Non-pigmented ciliary epithelial cell (primary cell): Measurements from ENCODE around the gene FAM200A.
"Not testable (repeated sequence)": the region's sequence is repeated elsewhere in the genome, so short reads cannot be mapped to it uniquely, and the experiment has no call there.

Experiments
- DNase-seq: peaks from one replicate; pipeline ENCODE4 v3.0.0-alpha.2; 2010; ENCODE audit warnings: low read depth

Gene FAM200A

DNA sequence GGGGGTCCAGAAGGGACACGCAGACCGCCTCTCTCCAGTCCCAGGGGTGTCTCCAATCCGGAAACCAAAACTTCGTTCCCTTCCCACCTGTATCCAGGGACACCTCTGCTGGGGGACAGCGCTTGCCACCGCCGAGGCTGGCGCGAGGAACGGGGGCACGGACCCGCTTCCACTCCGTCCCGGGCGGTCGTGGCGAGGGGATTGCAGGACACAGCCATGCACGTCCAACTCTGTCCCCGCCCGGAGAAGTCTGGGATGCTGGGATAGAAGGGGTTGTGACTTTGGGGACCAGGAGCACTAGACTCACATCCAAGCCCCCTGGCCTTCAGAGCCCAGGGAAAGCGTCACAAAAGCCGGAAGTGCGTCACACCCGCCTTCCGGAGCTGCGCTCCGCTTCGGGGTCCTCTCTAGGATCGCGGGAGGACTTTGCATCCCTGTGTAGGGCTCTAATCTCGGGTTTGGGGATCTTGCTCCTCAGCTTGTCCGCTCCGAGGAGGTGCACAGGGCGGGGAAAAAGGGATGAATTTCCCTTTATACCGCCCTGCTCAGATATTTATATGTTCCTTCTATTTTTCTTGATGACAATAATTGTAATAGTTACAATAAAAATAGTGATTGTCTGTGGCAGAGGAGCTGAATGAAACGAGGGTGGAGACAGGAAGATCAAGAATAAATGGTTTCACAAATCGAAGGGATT lies at the start of gene FAM200A:
Gene FAM200A, minus strand, starts transcription at position 348 of the 697 bp plus-strand sequence. CDS start 3,707 bp downstream, outside the sequence.
- peak; percentile 67 for DNase-seq

DNA sequence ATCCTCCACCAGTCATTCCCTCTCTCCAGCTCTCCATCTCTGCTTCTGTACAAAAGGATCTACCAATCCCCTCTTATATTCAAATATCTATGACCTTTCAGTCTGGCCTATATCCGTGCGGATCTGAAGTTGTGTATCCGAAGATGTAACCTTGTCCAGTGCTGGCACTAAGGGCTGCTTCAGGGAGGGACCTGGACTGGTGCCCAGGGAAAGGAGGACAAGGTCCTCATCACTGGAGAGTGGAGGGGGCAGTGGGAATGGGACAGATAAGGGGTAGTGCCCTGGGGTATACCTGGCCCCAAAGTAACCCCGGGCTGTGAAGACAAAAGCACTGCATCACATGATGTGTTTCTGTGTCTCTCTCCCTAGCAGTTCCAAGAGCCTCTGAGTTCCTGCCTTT lies 47.9 kb upstream of the FAM200A start:
- no peak for DNase-seq

DNA sequence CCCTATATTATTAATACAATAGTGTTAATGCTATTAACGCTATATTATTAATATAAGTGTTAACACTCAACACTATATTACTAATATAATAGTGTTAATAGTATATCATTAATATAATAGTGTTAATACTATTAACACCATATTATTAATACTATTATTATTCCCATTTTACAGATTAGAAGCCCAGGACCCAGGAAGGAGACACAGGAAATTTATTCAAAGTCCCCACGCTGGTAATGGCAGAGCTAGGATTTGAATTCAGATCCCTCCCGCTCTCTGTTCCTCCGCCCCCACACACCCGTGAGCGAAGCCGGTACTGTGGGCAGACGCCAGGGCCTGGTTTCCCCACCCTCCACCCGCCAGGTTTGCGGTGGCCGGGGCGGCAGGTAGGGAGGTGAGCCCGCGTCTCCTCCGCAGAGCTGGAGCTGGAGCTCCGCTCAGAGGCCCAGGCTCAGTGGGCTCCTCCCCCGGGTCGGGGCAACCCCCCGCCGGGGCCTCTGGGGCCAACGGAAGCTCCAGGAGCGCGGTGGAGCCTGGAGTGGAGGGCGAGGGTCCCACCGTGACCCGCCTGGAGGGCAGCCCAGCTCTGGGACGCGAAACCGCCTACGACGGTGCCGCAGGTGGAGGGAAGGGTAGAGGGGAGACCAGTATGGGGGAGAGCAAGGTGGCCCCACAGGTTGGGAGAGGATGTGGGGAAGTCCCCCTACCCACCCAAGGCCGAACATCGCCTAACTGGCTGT lies 46.0 kb upstream of the FAM200A start, which contains the start of gene TMEM225B:
Gene TMEM225B, plus strand, starts transcription at position 506 of the 740 bp plus-strand sequence. CDS start 6,122 bp downstream, outside the sequence.
- DNase-seq: no peak

DNA sequence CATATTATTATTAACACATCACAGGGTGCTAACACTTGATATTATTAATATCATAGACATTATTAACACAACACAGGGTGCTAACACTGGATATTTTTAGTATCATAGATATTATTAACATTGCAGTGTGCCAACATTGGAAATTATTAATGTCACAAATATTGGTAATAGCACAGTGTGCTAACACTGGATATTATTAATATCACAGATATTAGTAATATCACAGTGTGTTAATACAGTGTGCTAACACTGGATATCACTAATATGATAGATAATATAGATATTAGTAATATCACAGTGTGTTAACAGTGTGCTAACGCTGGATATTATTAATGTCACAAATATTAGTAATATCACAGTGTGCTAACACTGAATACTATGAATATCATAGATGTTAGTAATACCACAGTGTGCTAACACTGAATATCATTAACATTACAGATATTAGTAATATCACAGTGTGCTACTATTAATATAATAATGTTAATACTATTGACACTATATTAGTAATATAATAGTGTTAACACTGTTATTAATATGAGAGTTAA lies 44.6 kb upstream of the FAM200A start:
- no peak for DNase-seq

DNA sequence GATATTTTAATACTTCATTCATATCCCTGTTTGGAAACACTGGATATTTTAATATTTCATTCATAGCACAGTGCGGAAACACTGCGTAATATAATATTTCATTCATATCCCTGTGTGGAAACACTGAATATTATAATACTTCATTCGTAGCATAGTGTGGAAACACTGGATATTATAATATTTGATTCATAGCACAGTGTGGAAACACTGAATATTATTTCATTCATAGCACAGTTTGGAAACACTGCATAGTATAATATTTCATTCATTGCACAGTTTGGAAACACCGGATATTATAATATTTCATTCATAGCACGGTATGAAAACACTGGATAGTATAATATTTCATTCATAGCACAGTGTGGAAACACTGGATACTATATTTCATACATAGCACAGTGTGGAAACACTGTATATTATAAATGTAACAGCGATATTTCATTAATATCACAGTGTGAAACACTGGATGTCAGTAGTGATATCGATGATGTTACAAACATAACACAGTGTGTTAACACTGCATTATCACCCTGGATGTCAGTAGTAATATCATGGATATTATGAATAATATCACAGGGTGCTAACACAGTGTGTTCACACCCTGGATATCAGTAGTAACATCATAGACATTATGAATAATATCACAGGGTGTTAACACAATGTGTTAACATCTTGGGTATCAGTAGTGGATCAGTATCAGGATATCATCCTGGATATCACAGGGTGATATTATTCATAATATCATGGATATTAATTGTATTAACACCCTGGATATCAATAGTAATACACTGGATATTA lies 43.2 kb upstream of the FAM200A start:
- no peak for DNase-seq

DNA sequence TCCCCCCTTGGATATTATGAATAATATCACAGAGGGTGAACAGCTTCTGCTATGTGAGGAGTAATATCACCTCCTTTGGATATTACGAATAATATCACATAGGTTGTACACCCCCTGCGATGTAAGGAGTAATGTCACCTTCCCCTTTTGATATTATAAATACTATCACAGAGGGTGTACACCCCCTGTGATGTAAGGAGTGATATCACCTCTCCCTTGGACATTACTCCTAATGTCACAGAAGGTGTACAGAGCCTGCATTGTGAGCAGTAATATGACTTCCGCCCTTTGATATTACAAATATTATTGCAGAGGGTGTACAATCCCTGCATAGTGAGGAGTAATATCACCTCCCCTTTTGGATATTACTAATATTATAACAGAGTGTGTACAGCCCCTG lies 37.0 kb upstream of the FAM200A start:
- no peak for DNase-seq

DNA sequence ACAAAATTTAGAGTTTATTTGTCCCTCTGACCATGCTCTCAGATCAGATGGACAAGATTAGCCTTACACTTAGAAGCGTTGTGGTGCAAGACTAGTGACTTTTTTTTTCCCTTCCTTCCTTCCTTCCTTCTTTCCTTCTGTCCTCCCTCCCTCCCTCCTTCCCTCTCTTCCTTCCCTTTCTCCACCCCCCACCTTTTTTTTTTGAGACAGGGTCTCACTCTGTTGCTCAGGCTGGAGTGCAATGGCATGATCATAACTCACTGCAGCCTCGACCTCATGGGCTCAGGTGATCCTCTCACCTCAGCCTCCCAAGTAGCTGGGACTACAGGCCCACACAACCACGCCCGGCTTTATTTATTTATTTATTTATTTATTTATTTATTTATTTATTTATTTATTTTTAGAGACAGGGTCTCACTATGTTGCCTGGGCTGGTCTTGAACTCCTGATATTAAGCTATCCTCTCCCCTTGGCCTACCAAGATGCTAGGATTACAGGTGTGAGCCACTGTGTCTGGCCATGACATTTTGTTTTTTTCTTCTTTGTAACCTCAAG lies 28.9 kb upstream of the FAM200A start:
- not testable (repeated sequence) for DNase-seq

DNA sequence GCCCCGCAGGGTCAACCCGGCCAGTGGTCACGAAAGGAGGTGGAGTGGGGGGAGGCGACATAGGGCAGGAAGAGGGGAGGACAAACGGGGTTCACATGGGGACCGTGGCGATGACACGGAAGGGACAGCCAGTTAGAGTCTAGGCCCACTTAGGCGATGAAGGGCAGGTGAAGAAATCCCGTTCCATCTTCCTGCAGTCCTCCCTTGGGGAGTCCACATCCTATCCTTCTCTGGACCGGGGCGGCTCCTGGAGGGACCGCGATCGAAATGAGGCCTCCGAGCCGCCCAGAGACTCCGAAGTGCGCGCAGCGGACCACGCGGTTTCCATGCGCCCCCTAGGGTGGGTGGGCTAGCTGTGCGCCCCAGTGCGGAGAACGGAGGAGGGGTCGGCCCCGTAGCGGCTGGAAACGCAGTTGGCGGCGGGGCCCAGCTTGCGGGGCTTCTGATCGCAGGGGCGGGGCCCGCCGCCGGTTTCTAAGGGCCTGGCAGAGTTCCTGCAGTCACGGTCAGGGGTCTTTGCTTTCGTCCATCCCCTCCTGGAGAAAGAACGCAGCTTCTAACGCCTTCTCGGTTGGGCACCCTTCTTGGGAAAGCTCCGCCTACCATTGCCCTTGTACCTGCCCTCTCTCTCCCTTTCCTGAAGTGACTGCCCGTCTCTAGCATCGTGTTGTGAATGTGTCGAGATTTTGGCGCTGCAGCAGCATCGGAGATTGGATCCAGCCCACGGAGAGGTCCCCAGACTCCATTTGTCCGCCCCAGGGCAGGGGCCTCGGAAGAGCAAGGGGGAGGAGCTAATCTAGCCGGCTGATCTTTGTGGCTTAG lies 28.3 kb upstream of the FAM200A start:
- no peak for DNase-seq

DNA sequence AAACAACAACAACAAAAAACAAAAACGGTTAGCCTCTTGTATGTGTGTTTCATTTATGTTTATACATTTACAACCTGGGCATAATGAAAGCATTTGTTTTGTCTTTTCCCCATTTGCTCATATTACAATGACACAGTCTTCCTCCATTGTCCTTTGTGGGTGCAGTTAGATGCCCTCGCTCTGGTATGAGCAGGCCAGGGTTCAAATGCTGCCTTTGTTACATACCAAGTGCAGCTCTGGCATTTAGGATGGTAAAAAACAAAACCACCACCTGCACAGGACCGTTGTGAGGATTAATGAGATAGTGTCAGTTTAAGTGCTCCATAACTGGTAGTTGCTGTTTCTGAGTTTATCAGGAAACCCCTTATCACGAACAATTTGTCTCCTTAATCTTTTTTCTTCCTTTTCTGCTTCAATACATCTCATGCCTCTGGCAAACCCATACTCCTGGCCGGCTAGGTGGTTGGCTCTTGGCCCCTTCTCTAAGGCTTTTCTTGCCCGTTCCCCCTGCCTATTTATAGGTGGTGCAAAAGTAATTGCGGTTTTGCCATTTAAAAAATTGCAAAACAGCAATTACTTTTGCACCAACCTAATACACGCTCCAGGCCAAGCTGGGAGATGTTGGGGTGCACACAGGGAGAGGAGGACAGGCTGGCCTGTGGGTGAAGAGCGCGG lies 27.5 kb upstream of the FAM200A start:
- no peak for DNase-seq

DNA sequence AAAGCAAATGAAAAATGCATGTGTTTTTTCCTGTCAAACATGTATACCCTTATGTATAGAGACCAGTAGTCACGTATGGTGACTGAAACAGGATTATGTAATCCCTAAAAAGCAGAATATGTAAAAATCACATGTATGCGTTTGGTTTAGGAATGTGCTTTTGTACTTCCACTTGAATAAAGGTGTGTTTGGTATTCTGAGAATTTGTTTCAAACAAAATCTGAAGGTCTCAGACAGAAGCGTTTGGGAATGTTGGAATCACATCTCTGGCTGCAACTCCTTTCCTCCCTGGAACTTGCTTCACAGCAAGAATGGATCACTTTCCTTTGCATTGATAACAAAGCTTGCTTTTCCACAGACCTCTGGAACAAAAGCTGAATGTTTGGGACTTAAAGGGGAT lies 24.3 kb upstream of the FAM200A start:
- no peak for DNase-seq

DNA sequence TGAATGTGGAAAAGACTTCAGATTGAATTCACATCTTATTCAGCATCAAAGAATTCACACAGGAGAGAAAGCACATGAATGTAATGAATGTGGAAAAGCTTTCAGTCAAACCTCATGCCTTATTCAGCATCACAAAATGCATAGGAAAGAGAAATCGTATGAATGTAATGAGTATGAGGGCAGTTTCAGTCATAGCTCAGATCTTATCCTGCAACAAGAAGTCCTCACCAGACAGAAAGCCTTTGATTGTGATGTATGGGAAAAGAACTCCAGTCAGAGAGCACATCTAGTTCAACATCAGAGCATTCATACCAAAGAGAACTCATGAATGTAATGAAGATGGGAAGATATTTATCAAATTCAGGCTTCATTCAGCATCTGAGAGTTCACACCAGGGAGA lies 21.3 kb upstream of the FAM200A start:
- DNase-seq: no peak

DNA sequence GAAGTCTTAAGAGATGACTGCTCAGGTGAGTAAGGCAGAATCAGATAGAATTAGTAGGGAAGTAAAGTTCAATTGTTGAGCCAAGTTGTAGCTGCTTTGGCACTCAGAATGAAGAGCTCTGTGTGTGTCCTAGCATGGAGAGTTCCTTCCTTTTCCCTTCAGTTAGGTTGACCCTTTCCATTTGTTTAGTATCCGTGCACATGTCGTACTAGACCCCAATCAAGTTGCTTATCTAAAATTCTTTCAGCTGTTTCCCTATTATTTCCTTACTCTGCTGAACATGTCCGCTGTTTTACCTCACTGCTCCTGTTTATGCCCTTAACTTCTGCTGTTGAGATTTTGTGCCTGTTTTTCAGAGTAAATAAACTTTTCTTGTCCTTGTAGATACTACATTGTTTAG lies 19.9 kb upstream of the FAM200A start:
- no peak for DNase-seq

DNA sequence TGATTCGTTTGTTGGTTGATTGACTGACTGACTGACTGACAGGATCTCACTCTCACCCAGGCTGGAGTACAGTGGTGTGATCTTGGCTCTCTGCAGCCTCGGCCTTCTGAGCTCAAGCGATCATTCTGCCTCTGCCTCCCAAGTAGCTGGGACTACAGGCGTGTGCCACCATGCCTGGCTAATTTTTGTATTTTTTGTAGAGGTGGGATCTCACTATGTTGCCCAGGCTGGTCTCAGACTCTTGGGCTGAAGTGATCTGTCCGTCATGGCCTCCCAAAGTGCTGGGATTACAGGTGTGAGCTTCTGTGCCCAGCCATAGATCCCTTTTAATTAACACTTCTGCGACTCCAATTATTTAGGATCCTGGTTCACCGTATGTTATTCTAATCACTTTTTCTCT lies 16.9 kb upstream of the FAM200A start:
- not testable (repeated sequence) for DNase-seq

DNA sequence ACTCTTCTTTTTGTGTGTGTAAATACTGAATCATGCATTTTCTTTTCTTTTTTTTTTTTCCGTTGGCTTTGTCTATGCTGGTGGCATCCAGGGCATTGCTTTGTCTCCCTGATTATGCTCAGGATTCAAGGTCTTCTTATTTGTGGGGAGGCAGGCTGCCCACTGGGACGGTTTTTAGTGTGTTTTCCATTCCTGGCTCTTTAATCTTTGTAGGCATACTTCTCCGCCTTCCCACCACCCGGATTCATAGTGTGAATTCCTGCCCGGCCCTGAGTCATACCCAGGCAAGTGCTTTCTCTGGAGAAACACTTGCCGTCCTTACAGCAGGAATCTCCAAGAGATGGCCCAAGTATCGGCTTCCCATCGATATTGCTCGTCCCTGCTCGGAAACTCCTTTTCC lies 11.7 kb upstream of the FAM200A start:
- DNase-seq: peak; percentile 63

DNA sequence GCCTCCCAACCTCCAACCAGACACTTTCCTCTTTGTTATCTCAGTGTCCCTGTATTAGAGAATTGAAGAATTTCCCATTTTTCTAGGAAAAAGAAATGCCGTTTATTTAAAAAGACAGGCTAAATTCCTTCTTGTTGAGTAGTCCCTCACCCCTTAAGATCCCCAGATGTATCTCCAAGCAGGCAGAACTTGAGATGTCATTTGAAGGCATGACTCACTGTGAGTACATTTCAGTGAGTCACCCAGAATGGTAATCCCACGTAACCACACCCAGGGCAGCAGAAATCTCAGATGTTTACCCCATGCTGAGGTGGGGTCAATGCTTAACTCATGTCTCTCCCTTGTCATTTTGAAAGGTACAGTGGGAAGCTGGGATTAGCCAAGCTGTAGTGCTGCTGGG lies 10.9 kb upstream of the FAM200A start:
- DNase-seq: peak; percentile 100

DNA sequence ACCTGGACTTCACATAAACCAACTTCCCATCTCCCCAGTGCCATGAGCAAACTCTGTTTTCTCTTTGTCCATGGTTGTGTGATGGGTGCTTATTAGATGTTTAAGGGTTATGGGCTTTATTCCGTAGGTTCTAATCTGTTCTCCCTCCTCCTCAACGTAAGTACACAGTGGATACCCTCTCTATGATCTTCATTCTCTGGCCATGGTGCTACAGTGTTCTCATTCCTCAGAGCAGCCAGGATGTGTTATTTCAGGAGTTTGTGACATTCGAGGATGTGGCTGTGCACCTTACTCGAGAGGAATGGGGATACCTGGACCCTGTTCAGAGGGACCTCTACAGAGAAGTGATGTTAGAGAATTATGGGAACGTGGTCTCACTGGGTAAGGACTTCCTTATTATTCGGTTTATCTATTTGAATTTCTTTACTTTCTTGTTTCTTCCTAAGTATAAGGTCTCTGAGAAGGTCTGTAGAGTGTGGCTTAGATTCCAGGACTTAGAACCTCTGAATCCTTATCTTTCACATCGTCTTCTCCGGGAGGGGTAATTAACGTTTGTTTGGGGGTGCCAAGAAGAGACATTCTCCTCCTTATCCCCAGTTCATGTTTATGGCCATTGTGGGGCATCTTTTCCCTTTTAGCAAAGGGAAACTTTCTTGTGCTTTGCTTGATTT lies 10.3 kb upstream of the FAM200A start:
- no peak for DNase-seq

DNA sequence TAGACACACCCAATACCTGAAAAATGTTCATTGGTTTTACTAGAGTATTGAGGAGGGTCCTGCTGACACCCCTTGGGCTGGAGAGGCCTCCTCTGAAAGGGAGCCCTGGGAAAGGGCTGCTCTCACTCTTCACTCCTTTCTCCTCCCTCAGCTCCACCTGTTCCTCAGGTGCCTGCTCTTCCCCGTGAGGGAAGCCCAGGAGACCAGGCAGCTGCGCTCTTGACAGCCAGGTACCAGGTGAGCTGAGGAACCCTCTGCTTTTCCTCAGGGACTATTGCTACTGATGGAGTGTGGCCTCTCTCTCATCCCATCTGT lies 9.8 kb upstream of the FAM200A start:
- DNase-seq: no peak

DNA sequence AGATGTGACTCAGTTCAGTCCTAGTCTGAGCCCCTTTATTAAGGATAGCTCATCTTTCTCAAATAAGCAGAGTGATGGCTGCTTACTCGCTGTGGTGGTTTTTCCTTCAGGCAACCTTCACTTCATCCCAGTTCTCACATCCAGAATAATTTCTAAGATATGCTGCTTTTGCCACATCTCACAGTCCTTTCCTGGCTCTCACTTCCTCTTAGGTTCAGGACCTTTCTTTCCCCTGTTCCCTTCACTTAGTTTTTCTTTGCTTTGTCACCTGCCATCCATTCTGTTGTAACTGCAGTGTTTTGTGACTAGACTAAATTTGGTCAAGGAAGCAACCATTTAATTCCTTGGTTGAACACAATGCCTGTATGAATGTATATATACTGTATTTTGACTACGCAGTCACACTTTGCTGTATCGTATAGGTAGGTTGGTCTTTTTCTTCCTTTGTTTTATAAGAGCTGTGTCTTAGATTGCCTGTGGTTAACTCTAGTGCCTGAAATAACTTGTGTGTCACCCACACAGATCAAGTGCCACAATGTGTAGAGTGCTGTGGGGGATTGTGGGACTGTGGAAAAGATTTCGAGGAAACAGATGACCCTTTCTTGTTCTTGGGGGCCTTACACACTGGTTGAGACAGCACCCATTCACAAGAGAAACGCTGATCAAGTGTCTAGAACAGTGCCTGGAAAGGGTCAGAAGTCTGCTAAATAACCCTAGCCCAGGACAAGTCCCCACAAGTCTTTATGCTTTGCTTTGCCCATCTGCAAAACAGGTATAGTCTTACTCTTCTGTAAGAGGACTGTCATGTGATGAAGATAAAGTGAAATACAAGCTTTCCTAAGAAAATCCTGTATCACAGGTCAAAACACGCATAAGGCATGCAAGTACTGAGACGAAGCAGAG lies 9.2 kb upstream of the FAM200A start:
- DNase-seq: no peak
